GM12878 (cell line): ENCODE results near the gene TNFSF9. TPM values are rescaled to one million over a fixed set of nuclear protein-coding genes. Genes with fewer than 3 reads are reported as not detected.

Experiments used
- ATAC-seq: fragments of 200-7000 bp; cut with Tn5 transposase; 3 replicates; pipeline ENCODE4 v1.9.1; 2020; ENCODE audit warnings: mild to moderate bottlenecking, moderate library complexity
- BruUV-seq: library from RNA; stranded (reverse); fragments of 400-500 nt; replicated peaks from 2 replicates; lab custom pipeline; 2021; lab: Mats Ljungman, UMichigan
- CTCF ChIA-PET: fragments of 300-600 bp; sonication (Branson Sonifier 250); formaldehyde crosslinking; extraction: SDS; loops from one replicate; lab custom pipeline; 2021; ENCODE audit warnings: inconsistent platforms; lab: Yijun Ruan, JAX
- POLR2A ChIA-PET: fragments of 350-600 bp; formaldehyde crosslinking; extraction: SDS; loops from one replicate; lab custom pipeline; 2021; ENCODE audit warnings: inconsistent platforms; lab: Charles Lee
- RAD21 ChIA-PET: fragments of 300-600 bp; sonication (Branson Sonifier 250); formaldehyde crosslinking; loops from one replicate; lab custom pipeline; 2023; ENCODE audit warnings: antibody characterized with exemption; ENCODE audit not compliant: unreplicated experiment; lab: Charles Lee
- SMC1A ChIA-PET: fragments of 300-600 bp; sonication (Branson Sonifier 250); formaldehyde crosslinking; loops from one replicate; lab custom pipeline; 2023; ENCODE audit not compliant: unreplicated experiment, uncharacterized antibody; lab: Charles Lee
- DNase-seq: peaks from one replicate; pipeline ENCODE4 v3.0.0-alpha.2; 2011; ENCODE audit warnings: low read depth, low spot score
- FAIRE-seq: peaks from 3 replicates; lab custom pipeline; 2011; peaks lifted over from hg19 to GRCh38; lab: Jason Lieb, UNC
- H2AFZ ChIP-seq: 2 replicates; pipeline ENCODE4 v1.6.0; 2011; ENCODE audit warnings: low read depth, low read length, control low read depth; ENCODE audit not compliant: control insufficient read depth
- H3K27ac ChIP-seq: 2 replicates; pipeline ENCODE4 v1.5.1; 2011; ENCODE audit warnings: control low read depth; ENCODE audit not compliant: control insufficient read depth, insufficient read depth
- H3K27me3 ChIP-seq, 2 experiments: replicated peaks in 1 of 2; 2 replicates each; pipeline versions ENCODE4 v1.6.0 to v1.6.1; 2011; ENCODE audit warnings: low read length in 1 of 2; ENCODE audit not compliant: control insufficient read depth in 2 of 2, insufficient read depth in 2 of 2
- H3K36me3 ChIP-seq, 2 experiments: 2 replicates each; pipeline ENCODE4 v1.5.1; 2011; ENCODE audit warnings: low read length in 1 of 2; ENCODE audit not compliant: control insufficient read depth in 2 of 2, insufficient read depth in 2 of 2
- H3K4me1 ChIP-seq: 2 replicates; pipeline ENCODE4 v1.6.1; 2011; ENCODE audit warnings: mild to moderate bottlenecking, low read length, moderate library complexity, mixed read lengths; ENCODE audit not compliant: control insufficient read depth, insufficient read depth
- H3K4me2 ChIP-seq: 2 replicates; pipeline ENCODE4 v1.6.0; 2011; ENCODE audit warnings: control low read depth; ENCODE audit not compliant: control insufficient read depth, insufficient read depth
- H3K4me3 ChIP-seq: fragments of 200-600 bp; sonication (generic); 2 replicates; pipeline ENCODE4 v1.5.1; 2016
- H3K79me2 ChIP-seq: 2 replicates; pipeline ENCODE4 v1.6.0; 2011; ENCODE audit warnings: low read length; ENCODE audit not compliant: control insufficient read depth, insufficient read depth
- H3K9ac ChIP-seq: 2 replicates; pipeline ENCODE4 v1.8.0; 2011; ENCODE audit warnings: low read length, control low read depth, mixed read lengths; ENCODE audit not compliant: control insufficient read depth, insufficient read depth
- H3K9me3 ChIP-seq: replicated peaks from 3 replicates; pipeline ENCODE4 v1.5.1; 2011; ENCODE audit warnings: mild to moderate bottlenecking, low read length; ENCODE audit not compliant: control insufficient read depth, insufficient read depth
- H4K20me1 ChIP-seq: 2 replicates; pipeline ENCODE4 v1.6.0; 2011; ENCODE audit not compliant: control insufficient read depth, insufficient read depth
- ATF7 ChIP-seq: fragments of 450-650 bp; IDR thresholded peaks from 2 replicates; pipeline ENCODE4 v1.6.1; 2016; ENCODE audit warnings: low read depth, mild to moderate bottlenecking
- BACH1 ChIP-seq: fragments of 450-650 bp; IDR thresholded peaks from 2 replicates; pipeline ENCODE4 v1.6.1; 2017; ENCODE audit warnings: mild to moderate bottlenecking, borderline replicate concordance
- BMI1 ChIP-seq: fragments of 450-650 bp; IDR thresholded peaks from 2 replicates; pipeline ENCODE4 v1.6.1; 2016; ENCODE audit warnings: mild to moderate bottlenecking, moderate library complexity, borderline replicate concordance
- CEBPB ChIP-seq, 2 experiments: fragments of 150-350 bp in 1 of 2; IDR thresholded peaks; 2 replicates each; pipeline ENCODE4 v1.6.1; 2012 to 2014; ENCODE audit warnings: low read depth in 2 of 2, low read length in 2 of 2, borderline replicate concordance in 1 of 2, inconsistent platforms in 1 of 2
- DPF2 ChIP-seq: fragments of 450-650 bp; IDR thresholded peaks from 2 replicates; pipeline ENCODE4 v1.6.1; 2017; ENCODE audit warnings: mild to moderate bottlenecking
- EGR1 ChIP-seq, 2 experiments: IDR thresholded peaks; 1 replicate in 1 of 2; 2 replicates in 1 of 2; pipeline ENCODE4 v1.6.1; 2011 to 2012; ENCODE audit warnings: low read depth in 2 of 2, low read length in 2 of 2, borderline replicate concordance in 1 of 2, mild to moderate bottlenecking in 1 of 2, moderate library complexity in 1 of 2
- IKZF1 ChIP-seq: fragments of 450-650 bp; conservative IDR thresholded peaks from 2 replicates; pipeline ENCODE4 v1.6.1; 2017; ENCODE audit warnings: antibody characterized with exemption, mild to moderate bottlenecking
- IRF4 ChIP-seq: IDR thresholded peaks from 2 replicates; pipeline ENCODE4 v1.6.1; 2011; ENCODE audit warnings: low read depth, low read length
- MYB ChIP-seq: fragments of 150-350 bp; IDR thresholded peaks from 2 replicates; pipeline ENCODE4 v1.6.1; 2014; ENCODE audit warnings: mild to moderate bottlenecking, low read depth, low read length, borderline replicate concordance
- NR2F1 ChIP-seq: fragments of 450-650 bp; conservative IDR thresholded peaks from 2 replicates; pipeline ENCODE4 v1.6.1; 2017; ENCODE audit warnings: mild to moderate bottlenecking
- NRF1 ChIP-seq: conservative IDR thresholded peaks from 2 replicates; pipeline ENCODE4 v1.6.1; 2011; ENCODE audit warnings: mild to moderate bottlenecking, low read depth, low read length, improper control_type of control experiment
- POU2F2 ChIP-seq: IDR thresholded peaks from 3 replicates; pipeline ENCODE4 v1.6.1; 2011; ENCODE audit warnings: low read depth, mild to moderate bottlenecking, low read length, borderline replicate concordance
- RAD21 ChIP-seq: IDR thresholded peaks from 2 replicates; pipeline ENCODE4 v1.6.1; 2011; ENCODE audit warnings: mild to moderate bottlenecking, low read depth, low read length, moderate library complexity; ENCODE audit not compliant: insufficient read depth
- RUNX3 ChIP-seq: IDR thresholded peaks from 2 replicates; pipeline ENCODE4 v1.6.1; 2012; ENCODE audit warnings: low read length, inconsistent platforms
- SMARCA5 ChIP-seq: fragments of 450-650 bp; IDR thresholded peaks from 2 replicates; pipeline ENCODE4 v1.6.1; 2017; ENCODE audit warnings: mild to moderate bottlenecking
- USF2 ChIP-seq: IDR thresholded peaks from 2 replicates; pipeline ENCODE4 v1.6.1; 2011; ENCODE audit warnings: low read depth, low read length, improper control_type of control experiment, borderline replicate concordance
- ZNF207 ChIP-seq: fragments of 450-650 bp; IDR thresholded peaks from 2 replicates; pipeline ENCODE4 v1.6.1; 2014; ENCODE audit warnings: antibody characterized with exemption, mild to moderate bottlenecking, borderline replicate concordance
- ZNF622 ChIP-seq: fragments of 450-650 bp; IDR thresholded peaks from 2 replicates; pipeline ENCODE4 v1.6.1; 2017; ENCODE audit warnings: mild to moderate bottlenecking, inconsistent platforms
- ZZZ3 ChIP-seq: IDR thresholded peaks from 2 replicates; pipeline ENCODE4 v1.6.1; 2011; ENCODE audit warnings: low read depth; ENCODE audit not compliant: control insufficient read depth, insufficient read length
- WGBS: methylation state at CpG from one replicate; pipeline ENCODE4 v1.1.6; 2016; ENCODE audit warnings: low lambda C conversion rate; ENCODE audit not compliant: insufficient replicate concordance, insufficient coverage; ENCODE audit errors: missing lambda C conversion rate; 5-methylcytosine and 5-hydroxymethylcytosine counted together
- in situ Hi-C: fragments of 300-500 bp; cut with MboI; formaldehyde crosslinking; loops from 9 replicates; pipeline ENCODE4 v1.14.3; 2018; ENCODE audit warnings: mixed read lengths
- intact Hi-C: fragments of 100-400 bp; cut with micrococcal nuclease; formaldehyde crosslinking; loops from one replicate; pipeline ENCODE4 v1.14.2; 2022; ENCODE audit not compliant: unreplicated experiment
- polyA plus RNA-seq, 11 experiments: library from polyadenylated mRNA; depleted of rRNA in 4 of 11; unstranded in 6 of 11; stranded (reverse) in 5 of 11; fragments of >200 nt; fragmentation: Nextera tagmentation in 4 of 11; fragmentation: Illumina TruSeq in 1 of 11; extraction: Ambion mirVana in 4 of 11; extraction: Trizol in 1 of 11; gene quantifications; 1 replicate in 1 of 11; 2 replicates in 10 of 11; pipeline versions ENCODE4 v1.2.1 to v1.2.3, GENCODE V29; 2011 to 2016; ENCODE audit warnings: inconsistent platforms in 2 of 11, missing spikeins in 2 of 11, low read depth in 1 of 11
- total RNA-seq, 4 experiments: library from RNA; depleted of rRNA in 3 of 4; stranded (reverse); fragments of >200 nt in 3 of 4; fragmentation: Illumina TruSeq in 1 of 4; extraction: Trizol in 1 of 4; gene quantifications; 2 replicates each; pipeline versions ENCODE4 v1.2.1 to v1.2.3, GENCODE V29; 2013 to 2021
- TF ChIP-seq, protein P1 (sequence below): fragments of 450-650 bp; IDR thresholded peaks from 2 replicates; pipeline ENCODE4 v1.6.1; 2014; ENCODE audit warnings: mild to moderate bottlenecking

The TNFSF9 gene
- total and polyA plus RNA-seq, 10 of the 15 experiments (the other 5 are each of a cell fraction or from before 2014, with no cell fraction given) = 6.2 to 75.3 (median 22.1) TPM

- no peak for TF ChIP-seq ZNF622
- TF ChIP-seq CEBPB (IDR thresholded peaks at IDR 0.05; ENCODE audit: borderline replicate concordance in 1 of 2, low read depth in 2 of 2, low read length in 2 of 2) = no peak
- no peak for TF ChIP-seq RUNX3
- TF ChIP-seq EGR1 (IDR thresholded peaks at IDR 0.05; ENCODE audit: borderline replicate concordance in 1 of 2, low read depth in 2 of 2, low read length in 2 of 2) = no peak
- TF ChIP-seq NR2F1 = no peak
- TF ChIP-seq ATF7 = 0 out of 2 replicates have a peak, but pooled peaks have one; percentile 34
- TF ChIP-seq, all 136 proteins: peak for 14
Measured at GRCh38 chr19:6516018-6516658, 14.7 kb upstream of the TNFSF9 start (continued).

DNA sequence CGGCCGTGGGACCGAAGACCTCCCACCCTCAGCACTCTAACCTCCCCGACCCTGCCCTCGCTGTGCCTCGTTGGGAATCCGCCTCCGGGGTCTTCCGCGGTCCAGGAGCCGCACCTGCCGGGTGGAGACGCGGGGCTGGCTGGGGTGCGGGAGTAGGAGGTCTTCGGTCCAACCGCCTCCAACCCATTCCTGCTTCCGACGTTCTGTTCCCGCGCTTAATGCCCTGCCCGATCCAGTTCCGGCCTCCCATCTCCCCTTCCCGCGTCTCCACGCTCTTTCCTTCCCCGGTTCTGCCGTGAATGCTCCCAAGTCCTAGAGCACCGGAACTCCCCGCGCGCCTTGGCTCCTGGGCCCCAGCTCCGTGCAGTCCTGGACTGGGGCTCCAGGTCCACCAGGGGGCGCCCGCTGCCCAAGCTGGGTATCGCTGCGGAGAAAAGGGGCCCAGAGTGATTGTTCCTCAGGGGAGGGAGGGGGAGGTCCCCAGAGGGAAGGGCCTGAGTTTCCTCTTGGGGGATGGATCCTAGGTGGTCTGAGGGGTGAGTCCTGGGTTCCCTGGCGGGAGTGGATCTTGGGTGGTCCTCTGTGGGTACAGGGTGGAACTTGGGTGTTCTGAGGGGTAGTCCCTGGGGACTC, 14.1 kb upstream of the TNFSF9 start:
- Histone ChIP-seq H3K4me2 (peak overlapping the region; percentile 95), H3K4me3 (peak overlapping the region; percentile 92), H2AFZ (peak overlapping the region; percentile 89), H3K36me3 (no peaks in the 10 kb centered on the region), H3K27me3 (no peaks in the 10 kb centered on the region), H4K20me1 (no peaks in the 10 kb centered on the region), H3K4me1 (peaks cover 33% of the 10 kb centered on the region), H3K79me2 (peaks cover 14% of the 10 kb centered on the region), H3K9me3 (no peaks in the 10 kb centered on the region; the same call in 1 of the 3 replicates), H3K9ac (peak overlapping the region; percentile 95), H3K27ac (peak overlapping the region; percentile 98)
- POLR2A ChIA-PET = interaction anchor here (0.5 to 2.9 kb wide), 21 partner anchors 14 to 348 kb away, joined by 3 to 12 read pairs (median 4); partner anchors contain the start of genes CD70, DENND1C, GPR108 and TNFSF9
- WGBS = under 1% methylated on average over 38 of the region's 38 CpGs
- no peak for FAIRE-seq
- in situ Hi-C loops = loop anchor here (5.0 kb wide), 2 partner anchors 221 to 346 kb away; partner anchors contain the start of genes GPR108 and TRIP10
- ATAC-seq = peak; percentile 83
- BruUV-seq = no TSS peak
- CTCF ChIA-PET = interaction anchor here (0.6 to 3.3 kb wide), 30 partner anchors 9 to 391 kb away, joined by 3 to 29 read pairs (median 4); partner anchors contain the start of genes CD70, DENND1C and GPR108
- no peak for DNase-seq
- intact Hi-C loops = loop anchor here (1.0 to 2.0 kb wide), 8 partner anchors 36 to 347 kb away; partner anchors contain the start of genes CD70 and TNFSF14
- RAD21 ChIA-PET = interaction anchor here (0.6 to 3.3 kb wide), 36 partner anchors 12 to 391 kb away, joined by 3 to 35 read pairs (median 4); partner anchors contain the start of genes CD70, DENND1C, GPR108 and SLC25A23
- SMC1A ChIA-PET = interaction anchor here (1.0 to 3.3 kb wide), 18 partner anchors 21 to 391 kb away, joined by 3 to 23 read pairs (median 4); partner anchors contain the start of genes DENND1C, GPR108, TNFSF14 and VAV1
- TF ChIP-seq ZNF207 (peak; percentile 87; the same call in 1 of the 2 replicates), BACH1 (0 out of 2 replicates have a peak, but pooled peaks have one; percentile 9), NRF1 (no peak), IKZF1 (peak; percentile 96), DPF2 (peak; percentile 67), SMARCA5 (peak; percentile 88), IRF4 (peak; percentile 36), ZZZ3 (no peak), POU2F2 (peak; percentile 89), BMI1 (no peak), USF2 (no peak), RAD21 (peak; percentile 100), EGR1 (IDR thresholded peaks at IDR 0.05; ENCODE audit: borderline replicate concordance in 1 of 2, low read depth in 2 of 2, low read length in 2 of 2) (peak in 1 of 2 experiments; percentile 47; a peak in 1 of 3 replicates), MYB (no peak)
- TF ChIP-seq, protein P1, sequence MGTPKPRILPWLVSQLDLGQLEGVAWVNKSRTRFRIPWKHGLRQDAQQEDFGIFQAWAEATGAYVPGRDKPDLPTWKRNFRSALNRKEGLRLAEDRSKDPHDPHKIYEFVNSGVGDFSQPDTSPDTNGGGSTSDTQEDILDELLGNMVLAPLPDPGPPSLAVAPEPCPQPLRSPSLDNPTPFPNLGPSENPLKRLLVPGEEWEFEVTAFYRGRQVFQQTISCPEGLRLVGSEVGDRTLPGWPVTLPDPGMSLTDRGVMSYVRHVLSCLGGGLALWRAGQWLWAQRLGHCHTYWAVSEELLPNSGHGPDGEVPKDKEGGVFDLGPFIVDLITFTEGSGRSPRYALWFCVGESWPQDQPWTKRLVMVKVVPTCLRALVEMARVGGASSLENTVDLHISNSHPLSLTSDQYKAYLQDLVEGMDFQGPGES = no peak
